Measurements from ENCODE around the gene UQCRC1.

The UQCRC1 gene

GRCh38 chr3:48624767-48625166, 15.3 kb upstream of the UQCRC1 start:
- H3K4me1 ChIP-seq, result no peaks in the 10 kb centered on the region
- H4K20me1 ChIP-seq, result no peaks in the 10 kb centered on the region
- H3K4me2 ChIP-seq, result no peak overlapping the region
- no peaks in the 10 kb centered on the region for H3K27me3 ChIP-seq
- peaks cover 81% of the 10 kb centered on the region for H3K36me3 ChIP-seq
- no peaks in the 10 kb centered on the region for H3K9me3 ChIP-seq
- 0 out of 2 replicates have a peak overlapping the region, but pooled peaks have one; percentile 41 for H3K9ac ChIP-seq
- TF ChIP-seq Cebpa-rat (IDR thresholded peaks at IDR 0.05), result no peak
- H3K4me3 ChIP-seq, result no peak overlapping the region
- no peak overlapping the region for H3K27ac ChIP-seq

- Histone ChIP-seq H3K27ac (no peak overlapping the region), H4K20me1 (no peaks in the 10 kb centered on the region), H3K4me1 (no peaks in the 10 kb centered on the region), H3K4me3 (no peak overlapping the region), H3K9me3 (no peaks in the 10 kb centered on the region), H3K9ac (0 out of 2 replicates have a peak overlapping the region, but pooled peaks have one; percentile 41), H3K27me3 (no peaks in the 10 kb centered on the region), H3K36me3 (peaks cover 79% of the 10 kb centered on the region), H3K4me2 (no peak overlapping the region)
- TF ChIP-seq Cebpa-rat (IDR thresholded peaks at IDR 0.05), result no peak
Measured at GRCh38 chr3:48623851-48624547, 14.6 kb upstream of the UQCRC1 start.

- H4K20me1 ChIP-seq, result no peaks in the 10 kb centered on the region
- no peak within 1 kb of the TSS for H3K9ac ChIP-seq
- no peak for TF ChIP-seq Cebpa-rat (IDR thresholded peaks at IDR 0.05)
- H3K4me1 ChIP-seq, result no peaks in the 10 kb centered on the region
- H3K9me3 ChIP-seq, result peaks cover 24% of the 10 kb centered on the region
- H3K27me3 ChIP-seq, result no peaks in the 10 kb centered on the region
- H3K4me2 ChIP-seq, result no peak within 1 kb of the TSS
- no peak within 1 kb of the TSS for H3K4me3 ChIP-seq
- H3K36me3 ChIP-seq, result peaks cover 69% of the 10 kb centered on the region
- no peak within 1 kb of the TSS for H3K27ac ChIP-seq
Measured at GRCh38 chr3:48621461-48621869, 12.0 kb upstream of the UQCRC1 start, which contains the start of gene TMEM89. Gene TMEM89 (minus strand): TSS chr3:48621769. CDS start chr3:48621756, 13 bp downstream.

GRCh38 chr3:48619541-48620524, 10.4 kb upstream of the UQCRC1 start:
- no peak overlapping the region for H3K4me2 ChIP-seq
- H3K27ac ChIP-seq, result no peak overlapping the region
- no peaks in the 10 kb centered on the region for H3K27me3 ChIP-seq
- no peak overlapping the region for H3K4me3 ChIP-seq
- H3K4me1 ChIP-seq, result no peaks in the 10 kb centered on the region
- peaks cover 53% of the 10 kb centered on the region for H3K36me3 ChIP-seq
- H3K9ac ChIP-seq, result no peak overlapping the region
- TF ChIP-seq Cebpa-rat (IDR thresholded peaks at IDR 0.05), result no peak
- H3K9me3 ChIP-seq, result peaks cover 33% of the 10 kb centered on the region
- no peaks in the 10 kb centered on the region for H4K20me1 ChIP-seq

GRCh38 chr3:48617559-48617958, 8.1 kb upstream of the UQCRC1 start:
- peaks cover 33% of the 10 kb centered on the region for H3K9me3 ChIP-seq
- H3K36me3 ChIP-seq, result peaks cover 38% of the 10 kb centered on the region
- no peak overlapping the region for H3K4me2 ChIP-seq
- peak overlapping the region; percentile 2; the same call in 1 of the 2 replicates for H3K4me3 ChIP-seq
- H3K27me3 ChIP-seq, result no peaks in the 10 kb centered on the region
- no peaks in the 10 kb centered on the region for H4K20me1 ChIP-seq
- no peak overlapping the region for H3K27ac ChIP-seq
- no peaks in the 10 kb centered on the region for H3K4me1 ChIP-seq
- TF ChIP-seq Cebpa-rat (IDR thresholded peaks at IDR 0.05), result no peak
- no peak overlapping the region for H3K9ac ChIP-seq

GRCh38 chr3:48614044-48614443, 4.6 kb upstream of the UQCRC1 start:
- Histone ChIP-seq H3K27me3 (no peaks in the 10 kb centered on the region), H3K4me1 (peaks cover 13% of the 10 kb centered on the region), H3K36me3 (peaks cover 16% of the 10 kb centered on the region), H3K27ac (no peak overlapping the region), H3K4me3 (no peak overlapping the region), H3K9ac (no peak overlapping the region), H4K20me1 (no peaks in the 10 kb centered on the region), H3K4me2 (no peak overlapping the region), H3K9me3 (peaks cover 33% of the 10 kb centered on the region)
- TF ChIP-seq Cebpa-rat (IDR thresholded peaks at IDR 0.05), result no peak

GRCh38 chr3:48612309-48612708, 2.9 kb upstream of the UQCRC1 start:
- peaks cover 25% of the 10 kb centered on the region for H3K4me1 ChIP-seq
- H3K27me3 ChIP-seq, result no peaks in the 10 kb centered on the region

GRCh38 chr3:48607519-48607918, 1.9 kb downstream of the UQCRC1 start:
- H3K36me3 ChIP-seq, result peaks cover 54% of the 10 kb centered on the region
- peaks cover 25% of the 10 kb centered on the region for H3K4me1 ChIP-seq
- H3K9me3 ChIP-seq, result no peaks in the 10 kb centered on the region
- no peak overlapping the region for H3K4me3 ChIP-seq
- no peak overlapping the region for H3K27ac ChIP-seq
- H3K27me3 ChIP-seq, result no peaks in the 10 kb centered on the region
- peaks cover 21% of the 10 kb centered on the region for H4K20me1 ChIP-seq
- H3K4me2 ChIP-seq, result peak overlapping the region; percentile 88; the same call in 1 of the 2 replicates
- no peak overlapping the region for H3K9ac ChIP-seq
- no peak for TF ChIP-seq Cebpa-rat (IDR thresholded peaks at IDR 0.05)

More at GRCh38 chr3:48612309-48612708, 2.9 kb upstream of the UQCRC1 start:
- no peak overlapping the region for H3K4me2 ChIP-seq
- TF ChIP-seq Cebpa-rat (IDR thresholded peaks at IDR 0.05), result no peak
- peaks cover 17% of the 10 kb centered on the region for H3K9me3 ChIP-seq
- no peaks in the 10 kb centered on the region for H4K20me1 ChIP-seq
- H3K9ac ChIP-seq, result no peak overlapping the region
- H3K4me3 ChIP-seq, result no peak overlapping the region
- no peak overlapping the region for H3K27ac ChIP-seq
- H3K36me3 ChIP-seq, result peaks cover 13% of the 10 kb centered on the region

GRCh38 chr3:48601622-48601994, 7.8 kb downstream of the UQCRC1 start:
- Histone ChIP-seq H3K4me2 (no peak overlapping the region), H3K27me3 (peaks cover 4% of the 10 kb centered on the region), H3K36me3 (peaks cover 100% of the 10 kb centered on the region), H3K4me3 (no peak overlapping the region), H3K9me3 (no peaks in the 10 kb centered on the region), H3K27ac (no peak overlapping the region), H4K20me1 (peaks cover 78% of the 10 kb centered on the region), H3K9ac (no peak overlapping the region), H3K4me1 (peaks cover 28% of the 10 kb centered on the region)
- no peak for TF ChIP-seq Cebpa-rat (IDR thresholded peaks at IDR 0.05)
